Central memory CD8-positive, alpha-beta T cell (primary cell): ENCODE results near the gene RAC2.

Experiments used
- ATAC-seq: fragments of 150-1000 bp; cut with Tn5 transposase; replicated peaks from 2 replicates; pipeline ENCODE4 v1.10.0; 2022; ENCODE audit warnings: mild to moderate bottlenecking, moderate FRiP score, moderate number of reproducible peaks; ENCODE audit not compliant: poor library complexity, severe bottlenecking; ENCODE audit errors: extremely low read depth
- DNase-seq, 2 donors: peaks; one replicate each; pipeline ENCODE4 v3.0.0; 2021; ENCODE audit warnings: low spot score in 2 of 2
- H3K27ac Mint-ChIP-seq: one replicate; pipeline ENCODE4 v1.8.0; 2022; ENCODE audit warnings: low read depth, mild to moderate bottlenecking, moderate library complexity, mixed read lengths
- H3K27me3 Mint-ChIP-seq: one replicate; pipeline ENCODE4 v1.8.0; 2022; ENCODE audit warnings: mixed read lengths
- H3K36me3 Mint-ChIP-seq: one replicate; pipeline ENCODE4 v1.8.0; 2022; ENCODE audit warnings: mild to moderate bottlenecking, moderate library complexity, mixed read lengths; ENCODE audit not compliant: insufficient read depth
- H3K4me1 Mint-ChIP-seq: one replicate; pipeline ENCODE4 v1.8.0; 2022; ENCODE audit warnings: mixed read lengths
- H3K4me3 Mint-ChIP-seq: one replicate; pipeline ENCODE4 v1.8.0; 2022; ENCODE audit warnings: mild to moderate bottlenecking, moderate library complexity, mixed read lengths
- H3K9me3 Mint-ChIP-seq: one replicate; pipeline ENCODE4 v1.8.0; 2022; ENCODE audit warnings: mixed read lengths

The RAC2 gene

DNA sequence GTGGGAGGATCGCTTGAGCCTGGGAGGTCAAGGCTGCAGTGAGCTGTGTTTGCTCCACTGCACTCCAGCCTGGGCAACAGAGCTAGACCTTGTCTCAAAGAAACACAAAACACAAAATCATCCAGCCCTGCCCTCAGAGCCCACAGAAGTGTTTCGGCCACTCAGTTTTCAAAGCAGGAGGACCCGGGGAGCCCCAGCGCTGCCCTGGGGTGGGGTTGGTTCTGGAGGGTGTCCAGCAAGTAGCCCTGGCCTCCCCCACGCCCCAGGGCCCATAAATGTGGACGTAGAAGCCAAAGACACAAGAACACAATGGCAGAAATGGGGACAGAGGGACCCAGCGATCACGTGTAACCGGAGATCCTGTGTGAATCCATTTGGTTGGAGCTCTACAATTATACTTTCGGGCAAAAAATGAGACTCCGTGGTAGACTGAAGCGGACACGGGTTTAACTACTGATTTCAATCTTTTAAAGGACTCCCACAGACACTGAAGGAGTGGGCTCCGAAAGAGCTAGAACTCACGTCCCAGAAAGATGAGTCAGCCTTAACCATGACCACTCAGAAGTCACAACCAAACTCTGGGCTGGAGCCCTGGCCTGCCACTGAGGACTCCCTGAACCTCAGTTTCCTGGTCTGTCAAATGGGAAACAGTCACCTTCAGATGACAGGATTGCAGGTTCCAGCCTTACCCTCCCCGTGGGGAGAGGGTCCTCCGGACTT, 29.2 kb upstream of the RAC2 start:
- DNase-seq (no peak), ATAC-seq (no peak)
- H3K4me3 Mint-ChIP-seq: no peak overlapping the region
- no peaks in the 10 kb centered on the region for H3K27me3 Mint-ChIP-seq
- H3K4me1 Mint-ChIP-seq: peaks cover 30% of the 10 kb centered on the region
- H3K36me3 Mint-ChIP-seq: peaks cover 2% of the 10 kb centered on the region
- H3K9me3 Mint-ChIP-seq: no peaks in the 10 kb centered on the region
- no peak overlapping the region for H3K27ac Mint-ChIP-seq

DNA sequence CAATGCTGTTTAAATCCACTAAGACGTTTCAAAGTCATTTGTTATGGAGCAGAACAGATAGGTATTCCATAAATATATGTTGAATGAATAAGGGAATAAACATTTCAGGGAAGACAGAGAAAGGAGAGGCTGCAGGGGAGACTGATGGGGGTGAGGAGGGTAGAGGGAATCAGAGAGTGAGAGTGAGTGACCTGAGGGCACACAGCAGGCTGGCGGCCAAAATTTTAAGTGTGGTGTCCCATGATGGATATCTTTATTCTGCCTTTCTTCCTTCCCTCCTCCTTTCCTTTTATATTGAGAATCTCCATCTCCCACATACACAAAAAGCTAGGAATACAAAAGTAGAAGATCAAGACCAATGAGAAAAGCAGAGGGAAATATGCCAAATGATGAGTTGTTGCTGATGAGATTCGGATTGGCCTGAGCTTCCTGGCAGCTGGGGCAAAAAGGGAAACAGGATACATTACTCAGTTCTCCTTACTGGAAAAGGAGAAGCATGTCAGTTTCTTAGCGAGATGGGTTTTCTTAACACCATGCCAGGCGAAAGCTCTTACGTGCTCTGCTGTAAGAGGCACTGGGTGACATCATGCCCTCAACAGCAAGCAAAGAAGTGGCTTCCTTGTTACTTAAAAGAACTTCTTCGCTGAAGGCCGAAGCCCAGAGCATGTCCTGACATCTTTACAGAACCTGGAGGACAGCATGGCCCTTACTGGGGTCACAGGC, 27.0 kb upstream of the RAC2 start:
- peaks cover 8% of the 10 kb centered on the region for H3K36me3 Mint-ChIP-seq
- H3K9me3 Mint-ChIP-seq: no peaks in the 10 kb centered on the region
- no peak for DNase-seq
- H3K4me3 Mint-ChIP-seq: no peak overlapping the region
- ATAC-seq: no peak
- H3K4me1 Mint-ChIP-seq: peaks cover 37% of the 10 kb centered on the region
- H3K27ac Mint-ChIP-seq: peak overlapping the region; percentile 66
- H3K27me3 Mint-ChIP-seq: no peaks in the 10 kb centered on the region

DNA sequence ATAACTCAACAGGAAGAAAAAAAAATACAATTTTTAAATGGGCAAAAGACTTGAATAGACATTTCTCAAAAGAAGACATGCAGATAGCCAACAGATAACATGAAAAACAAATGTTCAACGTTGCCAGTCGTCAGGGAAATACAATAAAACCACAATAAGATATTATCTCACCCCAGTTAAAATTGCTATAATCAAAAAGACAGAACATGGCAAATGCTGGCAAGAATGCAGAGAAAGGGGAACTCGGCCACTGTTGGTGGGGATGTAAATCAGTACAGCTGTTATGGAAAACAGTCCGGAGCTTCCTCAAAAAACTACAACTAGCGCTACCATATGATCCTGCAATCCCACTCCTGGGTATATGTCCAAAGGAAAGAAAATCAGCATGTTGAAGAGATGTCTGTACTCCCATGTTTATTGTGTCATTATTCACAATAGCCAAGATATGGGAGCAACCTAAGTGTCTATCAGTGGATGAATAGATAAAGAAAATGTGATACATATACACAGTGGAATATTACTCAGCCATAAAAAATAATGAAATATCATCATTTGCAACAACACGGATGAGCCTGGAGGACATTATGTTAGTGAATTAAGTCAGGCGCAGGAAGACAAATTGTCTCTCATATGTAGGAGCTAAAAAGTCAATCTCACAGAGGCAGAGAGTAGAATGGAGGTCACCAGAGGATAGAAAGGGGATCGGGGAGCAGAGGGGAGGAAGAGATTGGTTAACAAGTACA, 26.0 kb upstream of the RAC2 start:
- Mint-ChIP-seq H3K9me3 (no peaks in the 10 kb centered on the region), H3K4me3 (no peak overlapping the region), H3K27ac (peak overlapping the region; percentile 66), H3K36me3 (peaks cover 6% of the 10 kb centered on the region), H3K27me3 (no peaks in the 10 kb centered on the region), H3K4me1 (peaks cover 27% of the 10 kb centered on the region)
- ATAC-seq: no peak
- no peak for DNase-seq

DNA sequence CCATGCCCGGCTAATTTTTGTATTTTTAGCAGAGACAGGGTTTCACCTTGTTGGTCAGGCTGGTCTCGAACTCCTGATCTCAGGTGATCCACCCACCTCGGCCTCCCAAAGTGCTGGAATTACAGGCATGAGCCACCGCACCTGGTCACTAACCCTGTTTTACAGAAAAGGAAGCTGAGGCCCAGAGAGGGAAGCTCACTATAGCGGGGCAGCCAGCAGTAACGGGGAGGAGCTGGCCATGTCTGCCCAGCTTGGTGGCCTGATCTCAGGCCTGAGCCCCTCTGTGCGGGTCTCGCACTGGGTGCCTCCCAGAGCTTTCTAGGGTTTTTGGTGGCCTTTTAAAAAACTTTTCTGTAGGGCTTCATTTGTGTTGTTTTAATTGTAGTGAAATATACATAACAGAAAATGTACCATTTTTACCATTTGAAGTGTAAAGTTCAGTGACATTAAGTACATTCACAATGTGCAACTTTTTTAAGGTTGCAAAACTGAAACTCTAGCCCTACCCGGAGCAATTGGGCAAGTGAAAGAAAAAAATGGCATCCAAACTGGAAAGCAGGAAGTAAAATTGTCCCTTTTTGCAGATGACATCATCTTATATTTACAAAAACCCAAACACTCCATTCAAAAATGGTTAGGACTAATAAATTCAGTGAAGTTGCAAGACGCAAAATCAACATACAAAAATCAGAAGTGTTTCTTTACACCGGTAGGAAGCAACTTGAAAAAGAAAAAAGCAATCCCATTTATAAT, 23.8 kb upstream of the RAC2 start:
- DNase-seq (no peak), ATAC-seq (no peak)
- peaks cover 27% of the 10 kb centered on the region for H3K4me1 Mint-ChIP-seq
- H3K9me3 Mint-ChIP-seq: no peaks in the 10 kb centered on the region
- H3K27ac Mint-ChIP-seq: peak overlapping the region; percentile 95
- peak overlapping the region; percentile 87 for H3K4me3 Mint-ChIP-seq
- H3K36me3 Mint-ChIP-seq: peaks cover 6% of the 10 kb centered on the region
- no peaks in the 10 kb centered on the region for H3K27me3 Mint-ChIP-seq

DNA sequence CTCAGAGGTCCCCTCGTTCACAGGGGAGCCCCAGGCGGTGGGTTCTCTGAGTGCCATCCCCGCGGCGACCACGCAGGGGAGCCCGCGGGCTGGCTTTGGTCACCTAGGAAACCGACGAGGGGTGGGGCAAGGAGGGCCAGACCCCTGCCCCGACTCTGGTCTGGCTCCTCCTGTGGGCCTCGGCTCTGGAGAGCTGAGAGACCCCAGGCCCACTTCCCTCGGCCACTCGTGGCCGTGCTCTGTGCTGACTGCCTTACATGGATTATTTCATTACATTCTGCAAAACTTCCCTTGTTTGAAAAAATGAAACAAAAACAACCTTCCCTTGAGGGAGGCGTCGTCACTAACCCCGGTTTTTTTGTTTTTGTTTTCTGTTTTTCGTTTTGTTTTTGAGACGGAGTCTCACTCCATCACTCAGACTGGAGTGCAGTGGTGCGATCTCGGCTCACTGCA, 23.1 kb upstream of the RAC2 start:
- peak; percentile 59 to 71 for DNase-seq
- Mint-ChIP-seq H3K27ac (peak overlapping the region; percentile 95), H3K4me1 (peaks cover 27% of the 10 kb centered on the region), H3K9me3 (no peaks in the 10 kb centered on the region), H3K4me3 (peak overlapping the region; percentile 87), H3K27me3 (peaks cover 6% of the 10 kb centered on the region), H3K36me3 (peaks cover 6% of the 10 kb centered on the region)
- peak; percentile 71 for ATAC-seq

DNA sequence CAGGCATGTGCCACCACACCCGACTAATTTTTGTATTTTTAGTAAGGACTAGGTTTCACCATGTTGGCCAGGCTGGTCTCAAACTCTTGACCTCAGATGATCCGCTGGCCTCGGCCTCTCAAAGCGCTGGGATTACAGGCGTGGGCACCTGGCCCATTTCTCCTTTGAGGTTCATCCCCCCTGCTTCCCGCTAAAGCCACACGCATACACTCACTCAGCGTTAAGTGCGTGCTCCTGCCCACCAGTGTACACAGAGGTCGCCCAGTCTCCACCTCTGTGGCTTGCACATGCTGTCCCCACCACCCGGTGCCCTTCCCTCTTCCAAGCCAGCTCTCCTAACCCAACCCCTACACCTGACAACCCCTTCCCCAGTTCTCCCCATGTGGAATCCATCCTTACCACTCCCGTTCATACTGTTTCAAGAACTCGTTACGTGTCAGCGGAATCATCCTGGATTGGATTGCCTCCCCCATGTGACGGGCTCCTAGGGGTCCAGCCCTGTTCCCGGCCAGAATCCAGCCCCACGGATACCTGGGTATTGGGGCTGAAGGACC, 22.6 kb upstream of the RAC2 start:
- ATAC-seq: no peak

DNA sequence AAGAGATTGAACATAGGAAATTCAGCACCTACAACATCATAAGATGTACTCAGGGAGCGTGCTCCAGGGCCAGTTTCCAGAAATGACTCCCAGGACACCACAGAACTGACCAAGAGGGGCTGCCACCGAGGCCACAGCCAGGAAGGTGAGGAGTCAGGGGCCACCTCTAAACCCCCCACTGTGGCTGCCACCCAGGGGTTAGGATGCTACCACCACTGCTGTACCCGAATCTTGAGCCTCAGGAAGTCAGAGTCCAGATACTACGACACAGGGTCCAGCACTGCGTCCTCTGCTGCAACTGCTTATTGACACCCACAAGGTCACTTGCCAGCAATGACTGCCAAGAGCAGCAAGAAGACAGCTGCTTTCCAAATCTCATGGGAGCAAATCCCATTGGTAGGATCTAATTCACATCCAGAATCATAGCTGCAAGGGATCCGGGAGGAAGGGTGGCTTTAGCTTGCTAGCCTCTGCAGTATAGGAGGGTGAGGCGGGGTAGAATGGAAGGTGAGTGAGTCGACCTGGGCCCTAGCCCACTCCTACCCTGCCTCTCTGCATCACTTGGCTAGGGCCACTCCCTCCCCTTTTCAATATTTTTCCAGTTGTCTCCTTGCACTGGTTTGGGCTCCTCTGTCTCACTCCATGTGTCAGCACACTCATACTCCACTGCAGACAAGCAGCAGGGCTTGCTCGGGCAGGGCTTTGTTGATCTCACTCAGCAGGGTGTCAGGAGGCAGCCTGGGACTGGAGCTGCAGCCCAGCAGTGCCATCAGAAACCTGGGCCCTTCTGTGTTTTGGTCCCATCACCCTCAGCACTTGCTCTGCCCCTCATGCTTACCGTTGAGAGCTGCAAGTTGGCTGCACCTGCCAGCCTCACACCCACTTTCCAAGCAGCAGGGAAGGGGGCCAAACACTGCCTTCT, 20.2 kb upstream of the RAC2 start:
- H3K27me3 Mint-ChIP-seq: peaks cover 9% of the 10 kb centered on the region
- DNase-seq: no peak
- no peaks in the 10 kb centered on the region for H3K9me3 Mint-ChIP-seq
- no peak overlapping the region for H3K27ac Mint-ChIP-seq
- ATAC-seq: no peak
- peaks cover 23% of the 10 kb centered on the region for H3K4me1 Mint-ChIP-seq
- H3K36me3 Mint-ChIP-seq: peaks cover 6% of the 10 kb centered on the region
- no peak overlapping the region for H3K4me3 Mint-ChIP-seq

More for the DNA sequence above, 22.6 kb upstream of the RAC2 start:
- Mint-ChIP-seq H3K4me3 (peak overlapping the region; percentile 87), H3K36me3 (peaks cover 6% of the 10 kb centered on the region), H3K27ac (peak overlapping the region; percentile 95), H3K4me1 (peaks cover 27% of the 10 kb centered on the region), H3K9me3 (no peaks in the 10 kb centered on the region), H3K27me3 (peaks cover 9% of the 10 kb centered on the region)
- DNase-seq: no peak

DNA sequence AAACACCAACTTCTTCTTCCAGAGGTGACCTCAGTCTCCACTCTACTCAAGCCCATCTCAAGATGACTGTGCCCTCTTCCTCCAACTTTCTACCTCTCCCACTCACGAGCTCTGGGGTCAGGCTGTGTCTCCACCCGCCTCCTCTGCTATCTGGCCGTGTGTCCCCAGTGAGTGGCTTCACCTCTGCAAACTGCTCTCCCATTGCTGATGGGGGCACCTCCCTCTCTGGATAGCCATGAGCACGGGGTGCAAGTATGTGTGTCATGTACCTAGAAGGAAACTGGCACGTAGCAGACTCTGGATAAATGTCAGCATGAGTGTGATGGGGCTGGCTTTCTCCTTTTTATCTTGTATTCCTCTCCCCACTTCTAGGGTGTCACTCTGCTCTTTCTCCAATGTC, 18.3 kb upstream of the RAC2 start:
- no peak overlapping the region for H3K27ac Mint-ChIP-seq
- H3K27me3 Mint-ChIP-seq: peaks cover 9% of the 10 kb centered on the region
- H3K9me3 Mint-ChIP-seq: no peaks in the 10 kb centered on the region
- H3K4me3 Mint-ChIP-seq: no peak overlapping the region
- no peak for DNase-seq
- peaks cover 6% of the 10 kb centered on the region for H3K36me3 Mint-ChIP-seq
- H3K4me1 Mint-ChIP-seq: peaks cover 15% of the 10 kb centered on the region
- no peak for ATAC-seq

DNA sequence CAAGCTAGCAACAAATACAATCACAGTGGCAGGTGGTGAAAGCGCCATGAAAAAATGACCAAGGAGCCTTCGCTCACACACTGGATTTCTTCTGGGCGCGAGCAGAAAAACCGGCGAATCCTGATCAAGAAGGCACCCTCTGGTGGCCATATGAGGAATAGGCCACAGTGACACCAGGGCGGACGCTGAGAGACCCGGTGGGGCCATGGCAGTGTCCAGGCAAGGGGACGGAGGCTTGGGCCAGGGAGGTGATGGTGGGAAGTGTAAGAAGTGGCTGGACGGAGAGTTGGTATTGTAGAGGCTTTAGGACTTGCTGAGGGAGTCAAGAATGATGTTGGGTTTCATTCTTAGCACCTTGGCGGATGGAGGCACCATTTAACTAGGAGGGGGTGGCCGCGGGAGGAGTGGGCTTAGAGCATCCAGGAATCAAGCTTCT, 16.9 kb upstream of the RAC2 start:
- Mint-ChIP-seq H3K4me3 (no peak overlapping the region), H3K36me3 (no peaks in the 10 kb centered on the region), H3K9me3 (no peaks in the 10 kb centered on the region), H3K4me1 (peaks cover 6% of the 10 kb centered on the region), H3K27me3 (peaks cover 9% of the 10 kb centered on the region), H3K27ac (peak overlapping the region; percentile 1)
- DNase-seq (peak in 1 of 2 donors; percentile 53), ATAC-seq (peak; percentile 46)

DNA sequence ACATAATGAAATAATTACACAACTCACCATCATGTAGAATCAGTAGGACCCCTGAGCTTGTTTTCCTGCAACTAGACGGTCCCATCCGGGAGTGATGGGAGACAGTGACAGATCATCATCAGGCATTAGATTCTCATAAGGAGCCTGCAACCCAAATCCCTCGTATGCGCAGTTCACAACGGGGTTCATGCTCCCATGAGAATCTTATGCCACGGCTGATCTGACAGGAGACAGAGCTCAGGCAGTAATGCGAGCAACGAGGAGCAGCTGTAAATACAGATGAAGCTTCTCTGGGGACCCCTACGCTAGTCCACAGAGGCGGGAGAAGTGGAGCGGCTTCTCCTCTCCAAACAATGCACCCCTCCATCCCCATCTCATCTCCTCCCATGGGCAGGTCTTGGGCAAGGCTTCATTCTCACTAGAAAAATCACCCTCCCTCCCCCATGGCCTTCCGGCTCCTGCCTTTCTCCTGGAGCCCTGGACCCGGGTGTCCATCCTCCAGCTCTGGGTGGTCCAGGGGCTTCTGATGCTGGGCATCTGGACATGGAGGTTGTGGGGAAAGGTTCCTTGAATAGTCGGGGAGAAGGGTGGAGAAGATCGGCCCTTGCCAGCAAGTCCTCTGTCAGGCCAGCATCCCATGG, 16.2 kb upstream of the RAC2 start:
- peaks cover 6% of the 10 kb centered on the region for H3K4me1 Mint-ChIP-seq
- DNase-seq: no peak
- H3K27me3 Mint-ChIP-seq: peaks cover 15% of the 10 kb centered on the region
- H3K9me3 Mint-ChIP-seq: no peaks in the 10 kb centered on the region
- no peak overlapping the region for H3K4me3 Mint-ChIP-seq
- peak overlapping the region; percentile 1 for H3K27ac Mint-ChIP-seq
- H3K36me3 Mint-ChIP-seq: no peaks in the 10 kb centered on the region
- no peak for ATAC-seq

DNA sequence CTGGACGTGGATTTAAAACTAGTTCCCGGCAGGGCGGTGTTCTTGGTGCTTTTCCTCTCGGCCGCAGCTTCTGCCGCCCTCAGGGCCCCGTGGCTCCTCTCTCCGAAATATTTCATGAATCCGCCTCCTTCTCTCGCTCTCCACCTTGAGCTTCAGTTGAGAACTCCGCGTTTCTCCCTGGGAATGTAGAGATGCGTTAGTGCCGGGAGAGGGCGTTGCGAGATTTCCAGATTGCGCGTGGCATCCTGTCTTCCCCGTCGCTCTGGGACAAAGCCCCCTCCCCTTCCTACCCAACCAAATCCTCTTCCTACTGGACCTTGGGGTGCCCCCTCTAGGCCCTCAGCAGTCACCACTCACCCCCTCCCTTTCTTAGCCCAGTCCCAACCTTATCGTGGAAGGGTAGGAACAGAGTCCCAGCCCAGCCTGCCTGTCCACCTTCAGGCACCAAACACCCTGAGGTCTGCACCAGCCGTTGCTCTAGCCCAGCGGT, 15.5 kb upstream of the RAC2 start:
- ATAC-seq (no peak), DNase-seq (no peak)
- Mint-ChIP-seq H3K4me3 (peak overlapping the region; percentile 18), H3K27me3 (peaks cover 19% of the 10 kb centered on the region), H3K9me3 (no peaks in the 10 kb centered on the region), H3K27ac (no peak overlapping the region), H3K36me3 (no peaks in the 10 kb centered on the region), H3K4me1 (peaks cover 6% of the 10 kb centered on the region)
